Retinal pigment epithelial cell (primary cell): Measurements from ENCODE around the gene PPT2.

ENCODE experiments used
- DNase-seq: peaks from one replicate; pipeline ENCODE4 v3.0.0-alpha.2; 2010; ENCODE audit warnings: low read depth
- H3K4me3 ChIP-seq: 2 replicates; pipeline ENCODE4 v1.5.1; 2011; ENCODE audit warnings: mild to moderate bottlenecking, low read length, control low read depth, moderate library complexity
- TF ChIP-seq, protein P1 (sequence below): conservative IDR thresholded peaks from 2 replicates; pipeline ENCODE4 v1.5.1; 2011; ENCODE audit warnings: low read depth, low read length, control low read depth, inconsistent platforms

The PPT2 gene

GRCh38 chr6:32153564-32154513, at the start of gene PPT2:
Gene PPT2, plus strand, starts transcription at chr6:32154141. Its CDS starts 454 bp downstream, at chr6:32154595.
- TF ChIP-seq, protein P1, sequence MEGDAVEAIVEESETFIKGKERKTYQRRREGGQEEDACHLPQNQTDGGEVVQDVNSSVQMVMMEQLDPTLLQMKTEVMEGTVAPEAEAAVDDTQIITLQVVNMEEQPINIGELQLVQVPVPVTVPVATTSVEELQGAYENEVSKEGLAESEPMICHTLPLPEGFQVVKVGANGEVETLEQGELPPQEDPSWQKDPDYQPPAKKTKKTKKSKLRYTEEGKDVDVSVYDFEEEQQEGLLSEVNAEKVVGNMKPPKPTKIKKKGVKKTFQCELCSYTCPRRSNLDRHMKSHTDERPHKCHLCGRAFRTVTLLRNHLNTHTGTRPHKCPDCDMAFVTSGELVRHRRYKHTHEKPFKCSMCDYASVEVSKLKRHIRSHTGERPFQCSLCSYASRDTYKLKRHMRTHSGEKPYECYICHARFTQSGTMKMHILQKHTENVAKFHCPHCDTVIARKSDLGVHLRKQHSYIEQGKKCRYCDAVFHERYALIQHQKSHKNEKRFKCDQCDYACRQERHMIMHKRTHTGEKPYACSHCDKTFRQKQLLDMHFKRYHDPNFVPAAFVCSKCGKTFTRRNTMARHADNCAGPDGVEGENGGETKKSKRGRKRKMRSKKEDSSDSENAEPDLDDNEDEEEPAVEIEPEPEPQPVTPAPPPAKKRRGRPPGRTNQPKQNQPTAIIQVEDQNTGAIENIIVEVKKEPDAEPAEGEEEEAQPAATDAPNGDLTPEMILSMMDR: peak; percentile 44
- peak; percentile 80 for DNase-seq
- peak within 1 kb of the TSS; percentile 92 for H3K4me3 ChIP-seq

DNA sequence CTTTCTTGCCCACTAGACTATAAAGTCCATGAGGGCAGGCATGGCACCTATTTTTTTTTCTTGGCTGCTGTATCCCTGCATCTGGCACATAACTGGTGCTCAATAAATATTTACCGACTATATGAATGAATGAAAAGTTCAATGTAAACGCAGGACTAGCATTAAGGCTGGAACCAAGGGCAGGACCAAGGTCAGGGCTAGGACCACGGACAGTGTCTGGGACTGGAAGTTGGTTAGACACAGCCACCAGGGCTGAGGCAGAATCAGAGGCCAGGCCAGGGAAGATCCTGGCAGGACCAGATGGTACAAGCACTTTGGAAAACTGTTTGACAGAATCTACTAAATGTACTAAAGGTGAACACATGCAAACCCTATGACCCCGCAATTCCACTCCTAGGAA, 48.5 kb upstream of the PPT2 start:
- TF ChIP-seq, protein P1: no peak
- H3K4me3 ChIP-seq: no peak overlapping the region
- no peak for DNase-seq

GRCh38 chr6:32107406-32107805, 46.5 kb upstream of the PPT2 start:
- TF ChIP-seq, protein P1: no peak
- H3K4me3 ChIP-seq: no peak overlapping the region
- DNase-seq: no peak

GRCh38 chr6:32108094-32108627, 45.8 kb upstream of the PPT2 start:
- DNase-seq: no peak
- TF ChIP-seq, protein P1: no peak
- H3K4me3 ChIP-seq: no peak overlapping the region

- TF ChIP-seq, protein P1: no peak
- H3K4me3 ChIP-seq: no peak overlapping the region
These were observed 45.2 kb upstream of the PPT2 start for GRCh38 chr6:32108727-32109113.

DNA sequence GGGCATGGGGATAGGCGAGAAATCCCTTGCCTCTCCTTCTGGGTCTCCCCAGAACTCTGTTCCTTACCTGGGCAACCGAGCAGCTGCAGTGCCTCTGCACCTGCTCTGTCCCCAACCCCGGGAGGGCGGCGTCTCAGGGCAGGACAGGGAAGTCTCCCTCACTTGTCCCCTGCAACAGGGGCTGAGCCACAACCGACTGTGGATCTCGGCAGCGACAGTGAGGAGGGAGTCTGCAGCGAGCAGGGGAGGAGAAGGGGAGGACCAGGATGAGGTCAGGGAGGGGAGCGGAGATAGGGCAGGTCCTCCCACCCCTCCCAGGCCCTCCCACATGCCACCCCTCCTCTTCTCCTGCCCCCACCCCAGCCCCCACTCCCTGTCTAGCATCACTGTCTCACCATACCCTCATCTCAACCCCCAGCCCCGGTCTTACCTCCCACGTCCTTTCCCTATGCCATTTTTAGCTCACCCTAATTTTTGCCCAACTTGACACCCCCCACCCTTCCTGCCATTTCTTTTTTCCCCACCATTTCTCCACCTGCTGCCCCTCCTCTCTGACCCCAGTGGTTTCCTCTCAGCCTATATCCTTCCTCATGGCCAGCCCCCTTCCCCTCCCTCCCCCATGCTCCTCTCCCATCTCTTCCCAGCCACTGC, 44.7 kb upstream of the PPT2 start, which contains the start of gene TNXB:
TNXB (minus strand) TSS at position 225 of the 651 bp plus-strand sequence. CDS start 11,140 bp downstream, outside the sequence.
- TF ChIP-seq, protein P1: no peak
- no peak within 1 kb of the TSS for H3K4me3 ChIP-seq

More at GRCh38 chr6:32108727-32109113, 45.2 kb upstream of the PPT2 start:
- DNase-seq: no peak

More for the DNA sequence above, 44.7 kb upstream of the PPT2 start, which contains the start of gene TNXB:
- DNase-seq: no peak
